Measurements from ENCODE around the gene PSME3.
A peak's percentile ranks its signal among the peaks of the same experiment; 100 is the strongest.

GRCh38 chr17:42833767-42834422, 698 bp downstream of the PSME3 start:
- TF ChIP-seq ATF3 (IDR thresholded peaks at IDR 0.05): no peak
- TF ChIP-seq CTCF (IDR thresholded peaks at IDR 0.05 in 2 of 3, conservative IDR thresholded peaks at IDR 0.05 in 1 of 3; ENCODE audit: borderline replicate concordance in 1 of 3, insufficient read depth in 1 of 3, low read depth in 2 of 3, low read length in 2 of 3): no peak
- no peak for TF ChIP-seq POLR2A (IDR thresholded peaks at IDR 0.05; ENCODE audit: borderline replicate concordance, extremely low read depth, insufficient read depth, insufficient read length)
- TF ChIP-seq REST (IDR thresholded peaks at IDR 0.05; ENCODE audit: low read depth): no peak
- no peak for TF ChIP-seq EZH2phosphoT487 (IDR thresholded peaks at IDR 0.05; ENCODE audit: borderline replicate concordance)
- 0 out of 2 replicates have a peak, but pooled peaks have one; percentile 33 for TF ChIP-seq ZFX (IDR thresholded peaks at IDR 0.05)
- TF ChIP-seq POLR2AphosphoS5 (IDR thresholded peaks at IDR 0.05; ENCODE audit: low read depth, low read length): no peak
